Stimulated activated CD8-positive, alpha-beta memory T cell treated with anti-CD3 and anti-CD28 coated beads, Interleukin-12 subunit alpha, Interleukin-12 subunit beta, amount 100 ng/mL, for 1 hour (primary cell): ENCODE measurements around the gene ST3GAL4.
"Not testable (repeated sequence)": the region's sequence is repeated elsewhere in the genome, so short reads cannot be mapped to it uniquely, and the experiment has no call there.

ENCODE experiments used
- DNase-seq: peaks from one replicate; pipeline ENCODE4 v3.0.0-alpha.2; 2020; ENCODE audit warnings: low read depth

The ST3GAL4 gene

GRCh38 chr11:126365508-126365907, 10.0 kb downstream of the ST3GAL4 start:
- DNase-seq: not testable (repeated sequence)

- DNase-seq: no peak
These were observed 10.8 kb downstream of the ST3GAL4 start for GRCh38 chr11:126366064-126366822.

GRCh38 chr11:126366823-126367654, 11.6 kb downstream of the ST3GAL4 start:
- not testable (repeated sequence) for DNase-seq

- DNase-seq: not testable (repeated sequence)
These were observed 12.3 kb downstream of the ST3GAL4 start for GRCh38 chr11:126367806-126368205.

- not testable (repeated sequence) for DNase-seq
These were observed 13.0 kb downstream of the ST3GAL4 start for GRCh38 chr11:126368336-126369119.

- no peak for DNase-seq
These were observed 14.5 kb downstream of the ST3GAL4 start for GRCh38 chr11:126370016-126370415.

GRCh38 chr11:126371595-126371994, 16.1 kb downstream of the ST3GAL4 start:
- no peak for DNase-seq

GRCh38 chr11:126373389-126374066, 18.0 kb downstream of the ST3GAL4 start:
- DNase-seq: not testable (repeated sequence)

- not testable (repeated sequence) for DNase-seq
These were observed 19.2 kb downstream of the ST3GAL4 start for GRCh38 chr11:126374562-126375300.

GRCh38 chr11:126375726-126376125, 20.2 kb downstream of the ST3GAL4 start:
- no peak for DNase-seq

- DNase-seq: no peak
These were observed 23.3 kb downstream of the ST3GAL4 start for GRCh38 chr11:126378763-126379162.

GRCh38 chr11:126380909-126381308, 25.4 kb downstream of the ST3GAL4 start:
- DNase-seq: no peak

GRCh38 chr11:126381960-126382359, 26.5 kb downstream of the ST3GAL4 start:
- not testable (repeated sequence) for DNase-seq

GRCh38 chr11:126382641-126383040, 27.2 kb downstream of the ST3GAL4 start:
- not testable (repeated sequence) for DNase-seq

- DNase-seq: no peak
These were observed 28.2 kb downstream of the ST3GAL4 start for GRCh38 chr11:126383339-126384335.

GRCh38 chr11:126384449-126385070, 29.1 kb downstream of the ST3GAL4 start:
- no peak for DNase-seq

- no peak for DNase-seq
These were observed 30.7 kb downstream of the ST3GAL4 start for GRCh38 chr11:126385991-126386728.

- not testable (repeated sequence) for DNase-seq
These were observed 31.2 kb downstream of the ST3GAL4 start for GRCh38 chr11:126386729-126387071.

GRCh38 chr11:126387857-126388256, 32.4 kb downstream of the ST3GAL4 start:
- DNase-seq: no peak
